ENCODE data around the gene GHRL. TPM values are rescaled to one million over a fixed set of nuclear protein-coding genes. Genes with fewer than 3 reads are reported as not detected.
A peak's percentile ranks its signal among the peaks of the same experiment; 100 is the strongest.

Gene GHRL
- total RNA-seq, 1 experiment from 2014 or later = 0.21 TPM

- H3K36me3 ChIP-seq = no peaks in the 10 kb centered on the region
- H3K9me3 ChIP-seq (replicated peaks) = no peaks in the 10 kb centered on the region
- no peaks in the 10 kb centered on the region for H3K4me1 ChIP-seq (replicated peaks)
- H3K27me3 ChIP-seq (replicated peaks) = peaks cover 21% of the 10 kb centered on the region
- H3K4me3 ChIP-seq = no peak overlapping the region
- no peak overlapping the region for H3K27ac ChIP-seq
- DNase-seq (ENCODE audit: low read depth in 1 of 2, low spot score in 2 of 2) = no peak
Measured at GRCh38 chr3:10334042-10334441, 41.3 kb upstream of the GHRL start.

GRCh38 chr3:10333349-10333650 is 40.6 kb upstream of the GHRL start:
- Histone ChIP-seq H3K4me1 (replicated peaks) (no peaks in the 10 kb centered on the region), H3K4me3 (no peak overlapping the region), H3K27me3 (replicated peaks) (peaks cover 24% of the 10 kb centered on the region), H3K9me3 (replicated peaks) (no peaks in the 10 kb centered on the region), H3K36me3 (no peaks in the 10 kb centered on the region), H3K27ac (no peak overlapping the region)
- no peak for DNase-seq (ENCODE audit: low read depth in 1 of 2, low spot score in 2 of 2)

GRCh38 chr3:10332481-10333348 is 40.0 kb upstream of the GHRL start:
- peaks cover 27% of the 10 kb centered on the region for H3K27me3 ChIP-seq (replicated peaks)
- no peak overlapping the region for H3K27ac ChIP-seq
- no peaks in the 10 kb centered on the region for H3K4me1 ChIP-seq (replicated peaks)
- H3K36me3 ChIP-seq = no peaks in the 10 kb centered on the region
- no peaks in the 10 kb centered on the region for H3K9me3 ChIP-seq (replicated peaks)
- H3K4me3 ChIP-seq = no peak overlapping the region
- DNase-seq (ENCODE audit: low read depth in 1 of 2, low spot score in 2 of 2) = no peak

GRCh38 chr3:10331320-10331719 is 38.6 kb upstream of the GHRL start:
- H3K9me3 ChIP-seq (replicated peaks) = no peaks in the 10 kb centered on the region
- peaks cover 30% of the 10 kb centered on the region for H3K27me3 ChIP-seq (replicated peaks)
- H3K4me3 ChIP-seq = no peak overlapping the region
- H3K27ac ChIP-seq = no peak overlapping the region
- no peaks in the 10 kb centered on the region for H3K4me1 ChIP-seq (replicated peaks)
- DNase-seq (ENCODE audit: low read depth in 1 of 2, low spot score in 2 of 2) = no peak
- H3K36me3 ChIP-seq = no peaks in the 10 kb centered on the region

GRCh38 chr3:10330319-10330718 is 37.6 kb upstream of the GHRL start:
- Histone ChIP-seq H3K27me3 (replicated peaks) (peaks cover 30% of the 10 kb centered on the region), H3K4me3 (no peak overlapping the region)

GRCh38 chr3:10329495-10330015 is 36.8 kb upstream of the GHRL start:
- Histone ChIP-seq H3K27me3 (replicated peaks) (peaks cover 30% of the 10 kb centered on the region), H3K4me3 (no peak overlapping the region), H3K4me1 (replicated peaks) (no peaks in the 10 kb centered on the region), H3K9me3 (replicated peaks) (no peaks in the 10 kb centered on the region), H3K27ac (no peak overlapping the region), H3K36me3 (no peaks in the 10 kb centered on the region)
- no peak for DNase-seq (ENCODE audit: low read depth in 1 of 2, low spot score in 2 of 2)

More at GRCh38 chr3:10330319-10330718, 37.6 kb upstream of the GHRL start:
- DNase-seq (ENCODE audit: low read depth in 1 of 2, low spot score in 2 of 2) = no peak
- no peaks in the 10 kb centered on the region for H3K4me1 ChIP-seq (replicated peaks)
- no peak overlapping the region for H3K27ac ChIP-seq
- no peaks in the 10 kb centered on the region for H3K36me3 ChIP-seq
- H3K9me3 ChIP-seq (replicated peaks) = no peaks in the 10 kb centered on the region

- DNase-seq (ENCODE audit: low read depth in 1 of 2, low spot score in 2 of 2) = no peak
- no peak overlapping the region for H3K27ac ChIP-seq
- H3K4me1 ChIP-seq (replicated peaks) = no peaks in the 10 kb centered on the region
- no peaks in the 10 kb centered on the region for H3K36me3 ChIP-seq
- peaks cover 30% of the 10 kb centered on the region for H3K27me3 ChIP-seq (replicated peaks)
- H3K9me3 ChIP-seq (replicated peaks) = no peaks in the 10 kb centered on the region
- no peak overlapping the region for H3K4me3 ChIP-seq
Measured at GRCh38 chr3:10328460-10329071, 35.8 kb upstream of the GHRL start.

GRCh38 chr3:10327592-10327991 is 34.8 kb upstream of the GHRL start:
- Histone ChIP-seq H3K36me3 (no peaks in the 10 kb centered on the region), H3K27me3 (replicated peaks) (peaks cover 30% of the 10 kb centered on the region), H3K4me1 (replicated peaks) (no peaks in the 10 kb centered on the region), H3K9me3 (replicated peaks) (no peaks in the 10 kb centered on the region), H3K27ac (no peak overlapping the region), H3K4me3 (no peak overlapping the region)
- no peak for DNase-seq (ENCODE audit: low read depth in 1 of 2, low spot score in 2 of 2)

- peaks cover 25% of the 10 kb centered on the region for H3K36me3 ChIP-seq
- H3K9me3 ChIP-seq (replicated peaks) = no peaks in the 10 kb centered on the region
- peaks cover 5% of the 10 kb centered on the region; the same call in 1 of the 2 replicates for H3K4me1 ChIP-seq (replicated peaks)
- peak in 1 of 2 experiments; percentile 7 for DNase-seq (ENCODE audit: low read depth in 1 of 2, low spot score in 2 of 2)
- 0 out of 2 replicates have a peak, but pooled peaks cover 3% of the 10 kb centered on the region for H3K27me3 ChIP-seq (replicated peaks)
- no peak overlapping the region for H3K4me3 ChIP-seq
- no peak overlapping the region for H3K27ac ChIP-seq
Measured at GRCh38 chr3:10322352-10322710, 29.6 kb upstream of the GHRL start.

GRCh38 chr3:10321630-10322351 is 29.0 kb upstream of the GHRL start:
- Histone ChIP-seq H3K9me3 (replicated peaks) (no peaks in the 10 kb centered on the region), H3K4me3 (no peak overlapping the region; the same call in 1 of the 2 replicates), H3K27ac (peak overlapping the region; percentile 39; the same call in 1 of the 2 replicates), H3K4me1 (replicated peaks) (peaks cover 5% of the 10 kb centered on the region; the same call in 1 of the 2 replicates), H3K27me3 (replicated peaks) (no peaks in the 10 kb centered on the region), H3K36me3 (peaks cover 30% of the 10 kb centered on the region)
- DNase-seq (ENCODE audit: low read depth in 1 of 2, low spot score in 2 of 2) = no peak

GRCh38 chr3:10320320-10320677 is 27.6 kb upstream of the GHRL start:
- H3K27me3 ChIP-seq (replicated peaks) = no peaks in the 10 kb centered on the region
- peaks cover 5% of the 10 kb centered on the region; the same call in 1 of the 2 replicates for H3K4me1 ChIP-seq (replicated peaks)
- peak in 1 of 2 experiments; percentile 5 for DNase-seq (ENCODE audit: low read depth in 1 of 2, low spot score in 2 of 2)
- H3K4me3 ChIP-seq = peak overlapping the region; percentile 84
- peaks cover 44% of the 10 kb centered on the region for H3K36me3 ChIP-seq
- H3K27ac ChIP-seq = peak overlapping the region; percentile 87
- H3K9me3 ChIP-seq (replicated peaks) = no peaks in the 10 kb centered on the region

- Histone ChIP-seq H3K4me1 (replicated peaks) (peaks cover 5% of the 10 kb centered on the region; the same call in 1 of the 2 replicates), H3K27ac (no peak overlapping the region), H3K27me3 (replicated peaks) (no peaks in the 10 kb centered on the region), H3K9me3 (replicated peaks) (no peaks in the 10 kb centered on the region), H3K4me3 (peak overlapping the region; percentile 84), H3K36me3 (peaks cover 48% of the 10 kb centered on the region)
- DNase-seq (ENCODE audit: low read depth in 1 of 2, low spot score in 2 of 2) = no peak
Measured at GRCh38 chr3:10319804-10320203, 27.1 kb upstream of the GHRL start.

- no peak for DNase-seq (ENCODE audit: low read depth in 1 of 2, low spot score in 2 of 2)
- Histone ChIP-seq H3K36me3 (peaks cover 54% of the 10 kb centered on the region), H3K4me1 (replicated peaks) (peaks cover 5% of the 10 kb centered on the region; the same call in 1 of the 2 replicates)
Measured at GRCh38 chr3:10319251-10319650, 26.5 kb upstream of the GHRL start.

GRCh38 chr3:10317961-10318350 is 25.2 kb upstream of the GHRL start:
- Histone ChIP-seq H3K4me1 (replicated peaks) (peaks cover 5% of the 10 kb centered on the region; the same call in 1 of the 2 replicates), H3K36me3 (peaks cover 65% of the 10 kb centered on the region), H3K27ac (no peak overlapping the region), H3K4me3 (no peak overlapping the region), H3K9me3 (replicated peaks) (no peaks in the 10 kb centered on the region), H3K27me3 (replicated peaks) (no peaks in the 10 kb centered on the region)
- no peak for DNase-seq (ENCODE audit: low read depth in 1 of 2, low spot score in 2 of 2)

More at GRCh38 chr3:10319251-10319650, 26.5 kb upstream of the GHRL start:
- Histone ChIP-seq H3K27me3 (replicated peaks) (no peaks in the 10 kb centered on the region), H3K9me3 (replicated peaks) (no peaks in the 10 kb centered on the region), H3K4me3 (no peak overlapping the region), H3K27ac (no peak overlapping the region)
